Measurements from ENCODE around the gene ST6GAL1.
"Not testable (repeated sequence)": the region's sequence is repeated elsewhere in the genome, so short reads cannot be mapped to it uniquely, and the experiment has no call there.

- not testable (repeated sequence) for TF ChIP-seq CTCF, POLR2A (IDR thresholded peaks at IDR 0.05)
Measured at GRCh38 chr3:186887507-186887938, 42.8 kb upstream of the ST6GAL1 start.

Measured in uterus (tissue), 2 donors.